HEK293T (cell line): ENCODE data around the gene ALG9.
"Not testable (repeated sequence)": the region's sequence is repeated elsewhere in the genome, so short reads cannot be mapped to it uniquely, and the experiment has no call there.

Experiments
- FOXM1 ChIP-seq: fragments of 450-650 bp; IDR thresholded peaks from 2 replicates; pipeline ENCODE4 v1.6.1; 2017; ENCODE audit warnings: mild to moderate bottlenecking, borderline replicate concordance
- NFRKB ChIP-seq: fragments of 450-650 bp; IDR thresholded peaks from 2 replicates; pipeline ENCODE4 v1.6.1; 2016; ENCODE audit warnings: mild to moderate bottlenecking, moderate library complexity
- SP1 ChIP-seq: fragments of 450-650 bp; IDR thresholded peaks from 2 replicates; pipeline ENCODE4 v1.6.1; 2017

- not testable (repeated sequence) for TF ChIP-seq NFRKB, FOXM1, SP1
Observed at GRCh38 chr11:111784311-111784710, 87.1 kb downstream of the ALG9 start.
